ENCODE results near the gene PUM1.

DNA sequence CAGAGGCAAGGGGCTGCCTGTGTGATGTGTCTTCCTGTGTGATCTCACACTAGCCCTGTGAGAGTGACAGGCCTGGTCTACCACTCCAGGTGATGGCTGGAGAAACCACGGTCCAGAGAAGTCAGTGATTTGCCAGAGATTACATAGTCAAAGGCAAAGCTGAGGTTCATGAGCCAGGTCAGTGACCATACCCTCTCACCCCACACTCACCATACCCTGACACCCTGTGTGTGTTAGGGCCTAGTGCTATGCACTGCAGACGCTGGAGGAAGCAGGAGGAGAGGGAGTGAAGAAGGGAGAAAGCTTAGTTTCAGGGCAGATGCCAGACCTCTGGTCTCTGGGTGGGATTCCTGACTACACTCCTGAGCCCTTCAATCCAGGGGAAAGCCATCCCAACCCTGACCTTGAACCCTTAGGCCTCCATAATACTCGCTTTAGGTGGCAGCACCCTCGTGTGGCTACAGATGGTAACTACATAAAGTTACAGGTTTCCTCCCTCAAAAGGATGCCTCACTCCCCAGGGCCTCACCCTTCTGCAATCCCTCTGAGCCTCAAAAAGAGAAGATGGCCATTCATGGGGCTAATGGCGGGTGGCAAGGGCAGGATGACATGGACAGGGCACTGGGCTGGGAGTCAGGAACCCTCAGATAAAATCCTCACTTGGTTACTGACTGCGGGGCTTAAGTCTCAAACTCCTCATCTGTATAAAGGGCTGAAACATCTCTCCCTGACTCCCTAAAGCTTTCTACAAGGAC is 136.2 kb downstream of the PUM1 start:
- TF ChIP-seq SIN3A (IDR thresholded peaks at IDR 0.05; ENCODE audit: borderline replicate concordance, insufficient read depth, low read depth, low read length) (no peak), POLR2AphosphoS5 (IDR thresholded peaks at IDR 0.05; ENCODE audit: low read depth, low read length) (no peak), CTCF (IDR thresholded peaks at IDR 0.05) (peak; percentile 88), REST (IDR thresholded peaks at IDR 0.05; ENCODE audit: insufficient read depth in 1 of 2, low read depth in 2 of 2, low read length in 1 of 2) (no peak)

Measured in Panc1 (cell line).